HG03196 (cell line): ENCODE data around the gene CACNA2D3.

Source experiments
- ATAC-seq: cut with Tn5 transposase; IDR thresholded peaks from one replicate; pipeline ENCODE4 v1.9.1; 2021; ENCODE audit not compliant: unreplicated experiment

CACNA2D3 gene

DNA sequence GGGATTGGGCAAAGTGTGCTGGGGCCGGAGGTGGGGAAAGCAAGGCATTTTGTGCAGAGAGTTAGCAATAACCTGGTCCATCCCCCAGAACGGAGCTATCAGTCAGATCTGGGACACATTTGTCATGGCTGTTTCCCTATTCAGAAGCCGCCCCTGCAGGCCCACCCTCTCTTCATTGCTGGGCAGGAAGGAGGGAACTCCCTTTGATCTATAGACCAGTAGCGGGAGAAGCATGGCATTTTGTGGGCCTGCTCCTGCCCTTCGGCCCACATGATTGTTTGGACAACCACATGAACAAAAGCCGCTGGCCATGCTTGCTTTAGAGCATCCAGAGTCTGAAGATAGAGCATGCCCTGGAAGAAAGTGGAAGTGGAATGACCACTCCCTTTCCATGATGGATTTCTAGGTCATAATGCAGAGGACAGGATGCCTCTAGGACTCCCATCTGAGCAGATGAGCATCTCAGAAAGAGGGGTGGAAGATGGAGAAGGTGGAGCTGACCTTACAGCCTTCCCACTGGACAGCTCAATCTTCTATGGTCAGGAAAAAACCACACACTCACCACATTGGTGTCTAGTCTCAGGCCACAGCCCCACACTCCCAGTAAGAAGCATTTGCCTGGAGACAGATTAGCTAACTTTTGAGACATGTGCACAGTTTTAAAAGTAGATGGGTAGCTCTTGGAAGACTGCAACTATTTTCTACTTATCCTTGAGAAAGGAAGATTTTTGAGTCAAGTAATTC lies 817.4 kb downstream of the CACNA2D3 start:
- no peak for ATAC-seq

DNA sequence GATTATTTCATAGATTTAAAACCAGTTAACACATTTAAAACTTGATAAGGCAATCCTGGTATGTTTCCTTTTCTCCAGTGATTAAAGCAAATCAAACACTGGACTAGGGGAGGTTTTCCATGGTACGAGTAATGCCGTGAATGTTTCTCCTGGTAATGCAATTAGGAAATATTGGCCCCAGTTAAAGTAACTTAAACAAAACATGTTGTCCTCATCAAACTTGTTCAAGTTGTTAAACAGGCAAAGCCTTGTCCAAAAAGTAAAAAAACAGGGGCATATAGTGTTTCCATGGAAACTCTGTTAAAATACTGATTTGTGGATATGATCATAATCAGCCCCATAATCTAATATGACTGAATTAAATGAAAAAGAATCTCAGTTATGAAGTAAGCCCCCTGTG lies 818.6 kb downstream of the CACNA2D3 start:
- ATAC-seq: no peak

DNA sequence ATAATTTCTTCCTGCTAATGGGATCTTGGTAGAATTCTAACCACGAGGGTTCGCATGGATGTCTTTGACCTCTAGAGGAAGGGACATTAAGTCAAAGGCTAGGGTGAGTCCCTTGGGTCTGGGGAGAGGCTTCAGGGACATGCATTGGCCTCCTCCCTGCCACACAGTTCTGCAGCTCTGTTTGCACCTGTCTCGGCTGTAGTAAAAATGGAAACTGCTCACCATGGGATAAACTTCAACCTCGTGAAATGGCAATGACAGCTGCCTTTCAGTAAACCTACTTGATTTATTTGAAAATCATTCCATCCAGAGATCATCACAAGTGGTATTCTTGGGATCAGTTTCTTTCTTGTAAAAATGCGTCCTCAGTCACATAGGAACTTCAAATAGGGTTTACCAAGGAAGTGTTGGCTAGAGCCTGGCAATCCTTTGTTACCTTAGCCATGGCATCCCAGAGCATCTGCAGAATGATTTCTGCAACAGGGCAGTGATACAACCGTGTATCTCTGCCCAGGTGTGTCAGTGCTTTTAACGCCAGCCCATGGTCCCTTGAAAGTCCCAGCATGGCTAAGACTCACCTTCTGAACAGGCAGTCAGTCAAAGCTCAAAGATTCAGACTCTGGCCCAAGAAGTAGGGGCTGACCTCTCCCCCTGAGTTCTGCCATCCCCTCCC lies 819.5 kb downstream of the CACNA2D3 start:
- ATAC-seq: no peak

DNA sequence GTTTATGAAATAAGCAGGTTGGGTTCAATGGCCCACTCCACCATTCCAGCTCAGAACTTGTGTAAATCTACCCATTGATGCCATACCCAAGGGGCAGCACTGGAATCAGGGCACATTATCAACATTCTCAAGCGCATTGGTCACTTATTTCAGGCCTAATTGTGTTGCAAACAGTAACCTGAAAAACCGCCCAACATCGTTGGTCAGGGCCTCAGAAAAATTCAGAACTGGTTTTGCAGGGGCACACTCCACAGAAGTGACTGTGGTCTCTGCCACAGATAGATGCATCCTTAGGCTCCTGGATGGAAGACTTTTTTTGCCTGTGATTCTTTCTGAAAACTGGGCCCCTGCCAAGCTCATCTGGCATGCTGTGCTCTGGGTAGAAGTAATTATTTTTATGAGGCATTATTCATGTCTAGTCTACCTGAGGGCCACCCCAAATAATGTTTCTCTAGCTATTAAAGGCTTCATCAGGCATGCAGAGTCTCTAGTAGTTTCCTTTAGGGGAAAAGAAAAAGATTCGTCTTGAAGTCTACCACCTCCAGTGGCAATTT lies 827.2 kb downstream of the CACNA2D3 start:
- ATAC-seq: no peak

DNA sequence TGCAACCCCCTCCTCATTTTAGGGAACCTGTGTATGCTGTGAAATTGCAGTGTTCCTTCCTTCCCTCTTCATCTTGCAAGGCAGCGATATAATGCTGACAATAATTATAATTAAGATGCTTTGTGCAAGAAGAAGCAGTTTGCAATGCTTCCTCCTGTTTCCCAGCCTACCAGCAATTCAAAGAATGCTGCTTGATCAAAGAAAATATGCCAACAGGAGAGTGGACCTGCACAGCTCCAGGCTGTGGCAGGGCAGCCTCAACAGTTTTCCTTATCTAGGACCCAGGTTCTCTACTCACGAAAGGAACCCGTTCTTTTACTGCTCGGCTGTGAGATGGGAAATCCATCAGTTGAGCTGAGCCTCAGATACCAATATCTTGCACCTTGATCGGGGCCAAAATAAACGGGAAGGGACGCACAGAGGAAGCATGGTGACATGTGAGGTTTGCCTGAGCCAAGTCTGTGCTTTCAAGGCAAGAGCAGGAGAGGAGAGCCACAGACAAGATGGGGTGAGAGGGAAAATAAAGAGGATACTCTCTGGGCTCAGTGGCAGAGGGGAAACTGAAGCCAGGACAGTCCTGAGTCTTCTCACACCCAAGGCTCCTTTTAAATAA lies 828.1 kb downstream of the CACNA2D3 start:
- ATAC-seq: no peak

DNA sequence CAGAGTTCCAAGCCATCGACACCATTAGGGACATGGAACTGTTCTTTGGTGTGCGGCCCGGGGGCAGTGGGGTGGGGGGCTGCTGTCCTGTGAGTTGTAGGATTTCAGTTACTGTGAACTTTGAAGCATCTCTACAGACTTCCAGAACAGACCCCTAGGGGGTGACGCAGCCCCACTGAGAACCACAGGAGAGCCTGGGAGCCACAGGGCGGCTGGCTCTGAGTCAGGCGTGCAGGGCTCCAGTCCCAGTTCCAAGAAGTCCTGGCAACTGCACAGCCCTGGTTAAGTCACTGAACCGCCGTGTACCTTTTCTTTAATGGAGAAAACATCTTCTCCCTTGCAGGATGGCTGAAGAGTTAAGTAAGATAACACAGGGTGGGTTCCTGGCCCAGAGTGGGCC lies 829.1 kb downstream of the CACNA2D3 start:
- ATAC-seq: no peak

DNA sequence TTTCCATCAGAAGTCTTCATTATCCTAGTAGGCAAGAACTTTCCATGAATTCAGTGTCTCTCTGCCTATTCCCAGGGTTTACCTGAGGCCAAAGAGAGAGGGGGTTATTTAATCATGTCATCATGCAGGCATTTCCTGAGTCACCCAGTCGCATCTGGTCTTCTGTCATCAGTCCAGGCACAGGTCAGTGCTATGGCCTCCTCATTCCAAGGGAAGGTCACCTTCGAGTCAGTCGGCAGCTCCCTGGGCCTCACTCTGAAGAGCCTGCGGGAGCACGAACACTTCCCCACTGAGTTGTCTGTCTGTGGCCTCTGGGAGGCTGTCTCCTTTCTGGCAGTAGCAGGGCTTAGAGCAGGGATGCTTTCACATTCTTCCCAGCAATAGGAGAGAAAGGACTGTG lies 831.7 kb downstream of the CACNA2D3 start:
- no peak for ATAC-seq

DNA sequence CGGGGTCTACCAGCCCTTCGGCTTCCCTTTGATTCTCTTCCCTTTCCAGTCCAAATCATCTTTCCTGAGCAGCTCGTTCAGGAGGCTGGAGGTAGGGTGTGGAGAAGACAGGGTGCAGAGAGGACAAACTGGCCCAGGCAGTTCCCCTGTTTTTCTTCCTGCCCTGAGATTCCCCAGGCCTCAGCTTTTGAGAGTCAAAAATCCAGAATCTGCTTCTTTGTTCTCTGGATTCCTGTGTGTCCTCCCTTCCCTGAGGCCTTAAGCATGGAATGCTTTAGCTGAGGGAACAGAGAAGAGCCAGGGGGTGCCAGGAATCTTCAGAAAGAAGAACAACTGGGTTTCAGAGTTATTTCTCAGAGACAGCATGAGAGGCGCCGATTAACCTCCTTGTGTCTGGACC lies 832.2 kb downstream of the CACNA2D3 start:
- no peak for ATAC-seq

DNA sequence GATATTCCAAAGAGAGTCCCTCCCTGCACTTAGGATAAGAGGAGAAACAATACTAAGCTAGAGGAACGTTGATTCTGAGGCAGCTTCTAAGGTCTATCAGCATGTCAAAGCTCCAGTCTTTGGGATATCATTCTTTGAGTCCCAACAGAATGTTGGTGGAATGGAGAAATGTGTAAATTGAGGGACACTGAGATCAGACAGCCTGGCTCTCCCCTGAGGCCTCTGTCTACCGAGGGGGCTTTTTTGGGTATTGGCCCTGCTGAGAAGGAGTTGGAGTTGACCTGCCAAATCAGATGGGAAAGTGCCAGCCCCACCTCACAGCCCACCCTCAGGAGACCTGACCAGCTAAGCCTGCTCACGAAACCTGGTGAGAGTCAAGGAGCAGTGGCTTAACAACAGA lies 833.1 kb downstream of the CACNA2D3 start:
- no peak for ATAC-seq

DNA sequence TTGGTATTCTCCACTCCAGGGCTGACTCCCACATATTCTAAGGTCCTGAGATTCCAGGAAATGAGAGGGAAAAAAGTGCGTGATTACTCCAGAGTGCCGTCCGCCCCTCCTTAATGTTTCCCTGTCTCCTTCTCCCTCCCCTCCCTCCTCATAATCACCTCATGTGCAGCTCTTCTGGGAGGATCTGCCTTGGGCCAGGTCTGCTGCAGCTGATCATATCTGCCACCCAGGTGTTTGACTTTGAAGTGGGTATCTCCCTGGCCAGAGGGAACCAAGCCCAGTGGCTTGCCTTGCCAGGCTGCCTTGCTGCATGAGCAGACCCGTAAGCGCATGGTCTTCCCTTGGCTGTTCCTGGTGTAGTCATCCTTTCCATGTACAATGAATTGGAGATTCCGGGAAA lies 833.6 kb downstream of the CACNA2D3 start:
- no peak for ATAC-seq

DNA sequence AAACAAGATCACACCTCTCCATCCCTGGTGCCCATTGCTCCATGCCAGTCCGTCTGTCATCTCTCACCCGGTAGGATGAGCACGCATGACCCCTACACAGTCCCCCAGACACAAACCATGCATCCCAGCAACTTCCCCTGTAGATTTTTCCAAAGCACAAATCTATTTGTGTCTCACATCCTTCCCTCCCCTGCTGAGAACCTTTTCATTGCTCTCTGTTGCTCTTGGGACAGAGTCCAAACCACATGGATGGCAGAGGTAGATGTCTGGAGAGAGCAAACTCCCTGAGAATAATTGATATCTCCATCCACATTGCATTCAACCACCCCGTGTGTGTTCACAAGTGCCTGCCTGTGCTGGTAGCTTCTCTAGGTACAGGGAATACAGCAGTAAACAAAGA lies 835.4 kb downstream of the CACNA2D3 start:
- ATAC-seq: no peak

DNA sequence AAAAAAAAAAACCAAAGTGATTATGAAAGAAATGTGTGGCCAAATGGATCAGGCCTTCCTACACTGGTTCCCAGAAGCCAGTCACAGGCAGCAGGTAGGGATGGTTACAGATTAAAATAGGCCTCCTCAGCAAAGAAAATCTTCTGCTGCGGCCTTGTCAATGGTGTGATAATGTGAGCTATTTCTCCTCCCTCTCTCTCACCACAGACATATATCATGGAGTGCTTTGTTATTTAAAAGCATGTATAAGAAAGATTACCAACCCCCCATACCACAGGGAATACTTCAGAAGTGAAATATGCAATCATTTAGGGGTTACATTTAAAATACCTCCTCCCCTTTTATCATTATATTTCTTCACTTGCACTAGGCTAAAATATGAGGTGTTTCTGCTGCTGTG lies 837.7 kb downstream of the CACNA2D3 start:
- ATAC-seq: no peak

DNA sequence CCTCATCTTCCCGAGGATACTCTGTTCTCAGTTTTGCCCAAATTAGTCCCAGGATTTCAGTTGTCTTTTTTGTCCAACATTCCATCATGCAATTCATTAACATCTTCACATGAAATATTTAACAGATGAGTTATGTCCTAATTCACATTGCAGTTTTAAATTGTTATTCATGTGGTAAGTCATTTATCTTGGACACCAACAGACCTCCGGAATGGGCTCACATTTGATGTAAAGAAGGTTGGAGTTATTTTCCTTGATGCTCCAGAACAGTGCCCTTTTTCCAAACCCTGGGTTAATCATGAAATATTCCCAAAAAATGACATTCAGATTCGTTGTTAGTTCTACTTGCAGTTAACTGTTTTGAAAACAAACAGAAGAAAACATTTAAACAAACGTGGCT lies 838.3 kb downstream of the CACNA2D3 start:
- no peak for ATAC-seq

DNA sequence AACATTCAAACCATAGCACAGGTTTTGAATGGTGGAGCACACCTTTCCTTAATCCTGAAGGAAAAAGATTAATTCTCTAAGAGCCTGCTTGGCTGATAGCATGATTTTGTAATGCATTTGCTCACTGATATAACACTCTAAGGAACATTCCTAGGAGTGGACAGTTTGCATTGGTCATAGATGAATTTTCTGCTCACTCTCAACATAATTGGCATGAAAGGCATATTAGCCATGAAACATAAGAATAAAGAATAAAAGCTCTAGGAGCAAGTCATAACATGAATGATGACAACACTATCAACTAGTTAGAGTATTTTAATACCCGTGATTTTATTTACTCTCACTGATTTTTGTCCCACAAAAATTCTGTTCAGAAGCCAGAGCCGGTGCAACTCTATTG lies 839.8 kb downstream of the CACNA2D3 start:
- no peak for ATAC-seq

DNA sequence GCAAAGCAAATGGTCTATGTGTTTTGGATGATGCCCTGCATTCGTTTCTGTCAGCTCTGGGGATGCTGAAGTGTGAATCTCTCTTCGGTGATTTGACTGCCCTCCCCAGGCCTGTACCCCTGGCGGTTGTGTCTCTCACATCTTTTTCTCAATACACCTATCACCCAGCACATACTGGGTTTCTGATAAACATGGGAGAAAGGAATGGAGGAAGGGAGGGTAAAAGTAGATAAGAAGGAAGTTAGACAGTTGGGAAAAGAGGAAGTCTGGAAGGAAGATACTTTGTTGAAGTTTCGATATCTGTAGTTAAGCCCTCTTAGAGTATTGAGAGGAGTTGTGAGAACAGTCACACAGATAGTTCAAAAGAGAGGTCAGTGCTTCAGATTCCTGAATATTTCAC lies 841.3 kb downstream of the CACNA2D3 start:
- ATAC-seq: no peak

DNA sequence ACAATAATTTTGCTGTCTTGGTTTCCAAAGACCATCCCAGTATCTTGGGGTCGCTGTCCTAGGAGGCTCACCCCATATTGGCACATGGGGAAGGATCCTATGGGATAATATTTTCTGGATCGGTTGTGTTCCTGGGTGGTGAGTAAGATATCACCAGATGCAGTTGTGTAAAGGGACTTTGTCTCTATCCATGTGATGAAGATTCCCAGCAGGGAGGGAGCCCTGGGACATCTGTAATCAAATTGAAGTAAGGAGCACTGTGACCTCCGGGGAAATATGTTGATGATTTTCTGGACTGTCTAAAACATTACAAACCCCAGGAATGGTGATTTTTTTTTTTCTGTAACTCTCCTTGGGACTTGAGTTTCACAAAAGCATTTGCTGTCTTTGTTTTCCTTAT lies 841.7 kb downstream of the CACNA2D3 start:
- ATAC-seq: no peak

DNA sequence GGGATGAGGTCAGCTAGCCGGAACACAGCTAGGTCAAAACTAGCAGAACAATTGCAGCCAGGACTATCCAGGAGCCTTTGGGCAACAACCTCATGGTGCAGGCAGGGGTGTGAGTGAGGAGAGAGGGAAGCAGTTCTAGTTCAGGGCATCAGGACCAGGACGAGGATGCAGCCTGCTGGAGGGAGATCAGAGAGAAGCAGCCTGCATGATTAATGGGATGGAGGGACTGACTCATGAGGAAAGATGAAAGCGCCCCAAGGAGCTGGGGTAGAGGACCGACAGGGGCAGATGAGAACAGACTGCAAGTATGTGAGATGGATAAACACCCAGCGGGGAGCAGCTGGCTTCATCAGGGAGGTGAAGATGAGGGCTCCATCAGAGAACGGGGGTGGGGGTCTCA lies 843.4 kb downstream of the CACNA2D3 start:
- no peak for ATAC-seq

DNA sequence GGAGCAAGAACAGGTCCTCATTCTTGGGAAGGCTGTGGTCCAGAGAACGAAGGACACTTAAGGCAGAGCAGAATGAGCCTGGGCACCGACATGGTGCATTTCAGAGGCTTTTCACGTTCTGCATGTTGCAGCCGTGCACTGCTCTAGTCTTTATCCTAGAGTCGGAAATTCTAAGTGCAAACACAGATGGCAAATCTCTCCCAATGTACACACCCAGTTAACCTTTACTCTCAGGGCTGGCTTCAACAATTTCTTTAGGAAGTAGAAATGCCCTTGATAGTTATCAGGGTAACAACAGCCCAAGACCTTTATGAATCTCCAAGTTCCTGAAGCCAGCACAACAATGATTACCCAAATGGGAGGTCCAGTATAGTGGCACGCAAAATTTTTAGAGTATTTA lies 844.6 kb downstream of the CACNA2D3 start:
- ATAC-seq: no peak

DNA sequence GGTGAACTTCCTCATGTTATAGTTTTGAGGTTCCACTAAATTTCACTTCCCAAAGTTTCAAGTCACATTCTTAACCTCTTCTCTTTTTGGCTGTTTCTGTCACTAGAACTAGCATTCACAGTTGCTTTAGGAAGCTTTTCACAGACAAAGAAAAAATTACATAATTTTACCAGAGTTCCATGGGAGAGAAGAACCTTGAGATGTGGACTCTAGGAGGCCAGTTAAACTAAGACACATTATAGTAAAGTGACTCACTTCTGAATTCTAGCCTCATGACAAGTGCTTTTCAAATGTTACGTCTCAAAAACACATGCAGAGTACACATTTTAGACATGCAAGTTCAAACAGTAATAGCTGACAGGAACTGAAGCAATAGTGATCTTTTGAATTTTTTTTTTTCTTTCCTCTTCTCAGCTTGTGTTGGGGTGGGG lies 845.4 kb downstream of the CACNA2D3 start:
- no peak for ATAC-seq

DNA sequence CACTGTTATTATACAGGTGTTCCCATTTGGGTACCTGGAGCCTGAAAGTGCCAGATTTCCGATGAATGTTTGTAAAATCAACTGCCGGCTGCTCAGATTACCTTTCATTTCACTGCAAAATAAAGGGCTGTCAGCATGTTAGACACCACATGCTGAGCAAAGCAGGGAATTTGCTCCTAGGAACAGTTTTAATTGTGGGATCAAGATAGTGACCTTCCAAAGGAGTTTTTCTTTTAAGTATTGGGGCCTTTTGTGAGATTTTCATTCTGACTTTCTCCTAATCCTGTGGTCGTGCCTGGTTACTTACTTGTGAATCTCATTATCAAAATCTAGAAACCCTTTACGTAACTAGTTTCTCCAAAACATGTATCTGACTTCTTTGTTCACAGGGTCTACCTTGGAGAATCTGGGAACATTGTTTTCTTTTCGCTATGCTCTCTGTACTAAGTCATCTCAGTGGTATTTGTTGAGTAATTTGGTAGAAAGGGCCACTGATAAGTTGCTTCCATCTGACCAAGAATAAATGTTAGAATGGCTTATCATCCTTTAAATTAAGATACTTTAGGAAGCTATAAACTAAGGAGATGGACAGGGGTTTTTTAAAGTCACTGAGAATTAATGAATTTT lies 846.3 kb downstream of the CACNA2D3 start:
- ATAC-seq: no peak

DNA sequence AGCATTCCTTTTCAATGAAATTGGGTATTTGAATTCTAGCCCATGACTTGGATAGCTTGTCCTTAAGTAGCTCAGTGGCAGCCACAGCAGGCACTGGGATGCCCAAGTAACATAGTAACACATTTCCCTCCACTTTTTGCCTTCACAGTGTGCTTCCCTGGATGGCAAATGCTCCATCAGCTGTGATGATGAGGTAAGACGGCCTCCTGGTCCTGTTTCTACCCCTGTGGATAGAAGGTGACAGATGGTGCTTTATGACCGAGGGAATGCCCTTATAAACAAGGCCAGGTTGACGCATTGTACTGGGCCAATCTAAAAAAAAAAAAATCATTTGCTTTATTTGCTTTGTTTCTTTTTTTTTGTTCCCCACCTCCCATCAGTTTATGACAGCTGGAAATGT lies 847.3 kb downstream of the CACNA2D3 start:
- no peak for ATAC-seq

DNA sequence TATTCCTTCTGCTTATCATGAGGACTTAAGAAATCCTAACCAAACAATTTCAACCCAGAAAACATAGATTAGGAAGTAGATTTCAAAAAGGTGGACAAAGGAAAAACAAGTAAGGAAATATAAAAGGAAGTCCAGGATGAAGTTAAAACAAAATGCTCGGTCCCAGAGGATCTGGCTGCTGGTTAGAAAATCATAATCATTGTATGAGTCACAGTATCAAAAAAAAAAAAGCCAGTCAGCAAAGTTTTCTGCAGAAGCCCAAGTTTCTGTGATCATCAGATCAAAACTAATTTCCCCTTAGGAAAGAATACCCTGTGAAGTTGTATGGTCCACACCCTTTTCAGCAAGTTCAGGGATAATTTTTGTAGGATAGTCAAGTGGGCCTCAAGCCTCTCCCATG lies 848.5 kb downstream of the CACNA2D3 start:
- no peak for ATAC-seq
